ENCODE results near the gene EML5.

DNA sequence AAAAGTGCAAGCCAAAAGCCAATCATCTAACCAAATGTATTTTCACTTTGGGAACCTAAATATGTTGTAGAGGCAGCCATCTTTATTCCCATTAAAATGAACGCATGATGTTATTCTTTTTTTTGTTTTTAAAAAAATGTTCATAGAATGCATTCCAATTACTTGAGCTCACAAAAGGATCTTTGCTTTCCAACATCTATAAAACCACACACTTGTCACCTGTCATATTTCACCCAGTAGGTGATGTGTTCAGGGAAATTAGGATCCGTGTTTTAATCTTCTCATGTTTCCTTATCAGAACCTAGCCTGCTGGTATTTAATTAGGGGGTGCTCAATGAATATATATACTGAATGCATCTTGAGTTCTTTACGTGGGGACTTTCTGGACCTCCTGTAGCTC, 45.3 kb upstream of the EML5 start:
- no peak for TF ChIP-seq POLR2A (IDR thresholded peaks at IDR 0.05)
- TF ChIP-seq, protein P1, sequence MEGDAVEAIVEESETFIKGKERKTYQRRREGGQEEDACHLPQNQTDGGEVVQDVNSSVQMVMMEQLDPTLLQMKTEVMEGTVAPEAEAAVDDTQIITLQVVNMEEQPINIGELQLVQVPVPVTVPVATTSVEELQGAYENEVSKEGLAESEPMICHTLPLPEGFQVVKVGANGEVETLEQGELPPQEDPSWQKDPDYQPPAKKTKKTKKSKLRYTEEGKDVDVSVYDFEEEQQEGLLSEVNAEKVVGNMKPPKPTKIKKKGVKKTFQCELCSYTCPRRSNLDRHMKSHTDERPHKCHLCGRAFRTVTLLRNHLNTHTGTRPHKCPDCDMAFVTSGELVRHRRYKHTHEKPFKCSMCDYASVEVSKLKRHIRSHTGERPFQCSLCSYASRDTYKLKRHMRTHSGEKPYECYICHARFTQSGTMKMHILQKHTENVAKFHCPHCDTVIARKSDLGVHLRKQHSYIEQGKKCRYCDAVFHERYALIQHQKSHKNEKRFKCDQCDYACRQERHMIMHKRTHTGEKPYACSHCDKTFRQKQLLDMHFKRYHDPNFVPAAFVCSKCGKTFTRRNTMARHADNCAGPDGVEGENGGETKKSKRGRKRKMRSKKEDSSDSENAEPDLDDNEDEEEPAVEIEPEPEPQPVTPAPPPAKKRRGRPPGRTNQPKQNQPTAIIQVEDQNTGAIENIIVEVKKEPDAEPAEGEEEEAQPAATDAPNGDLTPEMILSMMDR (IDR thresholded peaks at IDR 0.05), result no peak

Measured in testis (tissue), 2 donors.